ENCODE results near the gene DRD4.

The DRD4 gene

GRCh38 chr11:610146-610801, 26.8 kb upstream of the DRD4 start:
- no peak for DNase-seq

GRCh38 chr11:611001-611996, 25.8 kb upstream of the DRD4 start:
- DNase-seq, result no peak

GRCh38 chr11:612201-612960, 24.7 kb upstream of the DRD4 start:
- no peak for DNase-seq

- no peak for DNase-seq
Observed at GRCh38 chr11:612961-613300, 24.1 kb upstream of the DRD4 start.

GRCh38 chr11:613369-613968, 23.6 kb upstream of the DRD4 start:
- DNase-seq, result peak in 2 of 14 donors; percentile 15 to 35

- no peak for DNase-seq
Observed at GRCh38 chr11:614021-614622, 22.9 kb upstream of the DRD4 start.

GRCh38 chr11:614623-615503, 22.2 kb upstream of the DRD4 start:
- peak in 2 of 14 donors; percentile 20 to 59 for DNase-seq

- DNase-seq, result peak; percentile 49 to 88 (median 78)
Observed at GRCh38 chr11:615504-616319, 21.4 kb upstream of the DRD4 start, which contains the start of gene IRF7. Gene IRF7 (minus strand): TSS chr11:615950. CDS start chr11:615364, 586 bp downstream.

- DNase-seq, result no peak
Observed at GRCh38 chr11:616320-617198, 20.5 kb upstream of the DRD4 start.

GRCh38 chr11:617199-617911, 19.7 kb upstream of the DRD4 start:
- no peak for DNase-seq

GRCh38 chr11:617912-618682, 19.0 kb upstream of the DRD4 start:
- peak in 1 of 14 donors; percentile 23 for DNase-seq

- DNase-seq, result no peak
Observed at GRCh38 chr11:618856-619627, 18.0 kb upstream of the DRD4 start.

- no peak for DNase-seq
Observed at GRCh38 chr11:619628-620050, 17.4 kb upstream of the DRD4 start.

GRCh38 chr11:620201-620600, 16.9 kb upstream of the DRD4 start:
- DNase-seq, result no peak

GRCh38 chr11:620935-621814, 15.9 kb upstream of the DRD4 start:
- no peak for DNase-seq

- DNase-seq, result no peak
Observed at GRCh38 chr11:621838-622237, 15.2 kb upstream of the DRD4 start.

All from C1 segment of cervical spinal cord (tissue), 14 donors.